Mesenchymal stem cell (in vitro differentiated cells and primary cell): ENCODE measurements around the gene DAND5.
A peak's percentile ranks its signal among the peaks of the same experiment; 100 is the strongest.

Experiments used
- DNase-seq: peaks from one replicate; pipeline ENCODE4 v3.0.0-alpha.2; 2013
- H2AFZ ChIP-seq: one replicate; pipeline ENCODE4 v1.6.1; 2013; ENCODE audit warnings: low read depth, mild to moderate bottlenecking, control low read depth, inconsistent platforms, low read length, moderate library complexity
- H2AK5ac ChIP-seq: 2 replicates; pipeline ENCODE4 v1.6.1; 2013; ENCODE audit warnings: low read length, moderate library complexity, mild to moderate bottlenecking, inconsistent platforms; ENCODE audit not compliant: severe bottlenecking
- H2BK120ac ChIP-seq: one replicate; pipeline ENCODE4 v1.6.1; 2013; ENCODE audit warnings: low read depth, mild to moderate bottlenecking, inconsistent platforms, low read length, moderate library complexity
- H2BK12ac ChIP-seq, 2 experiments: one replicate each; pipeline ENCODE4 v1.6.1; 2013; ENCODE audit warnings: inconsistent platforms in 2 of 2, low read length in 2 of 2, mild to moderate bottlenecking in 2 of 2, moderate library complexity in 2 of 2, control low read depth in 1 of 2
- H2BK15ac ChIP-seq: one replicate; pipeline ENCODE4 v1.6.1; 2013; ENCODE audit warnings: mild to moderate bottlenecking, low read depth, inconsistent platforms; ENCODE audit not compliant: poor library complexity, severe bottlenecking
- H2BK5ac ChIP-seq: 2 replicates; pipeline ENCODE4 v1.6.1; 2013; ENCODE audit warnings: low read depth, mild to moderate bottlenecking, low read length, control low read depth, inconsistent platforms; ENCODE audit not compliant: poor library complexity, severe bottlenecking
- H3K14ac ChIP-seq, 2 experiments: one replicate each; pipeline ENCODE4 v1.6.1; 2013; ENCODE audit warnings: inconsistent platforms in 2 of 2, low read length in 2 of 2, control low read depth in 1 of 2, mild to moderate bottlenecking in 1 of 2, moderate library complexity in 1 of 2
- H3K18ac ChIP-seq, 2 experiments: one replicate each; pipeline ENCODE4 v1.6.1; 2013; ENCODE audit warnings: inconsistent platforms in 2 of 2, low read length in 2 of 2, control low read depth in 1 of 2, low read depth in 1 of 2, mild to moderate bottlenecking in 1 of 2
- H3K23ac ChIP-seq, 2 experiments: one replicate each; pipeline ENCODE4 v1.6.1; 2013; ENCODE audit warnings: inconsistent platforms in 2 of 2, low read length in 2 of 2, mild to moderate bottlenecking in 2 of 2, moderate library complexity in 2 of 2, control low read depth in 1 of 2
- H3K27ac ChIP-seq: 2 replicates; pipeline ENCODE4 v1.5.1; 2013; ENCODE audit warnings: mild to moderate bottlenecking, moderate library complexity, low read length, control low read depth, inconsistent platforms; ENCODE audit not compliant: poor library complexity, severe bottlenecking
- H3K27me3 ChIP-seq, 2 experiments: 2 replicates each; pipeline versions ENCODE4 v1.6.1 to v1.7.0; 2013; ENCODE audit warnings: low read length in 2 of 2, mild to moderate bottlenecking in 2 of 2, moderate library complexity in 2 of 2, control low read depth in 1 of 2, inconsistent platforms in 1 of 2; ENCODE audit not compliant: control insufficient read depth in 1 of 2, insufficient read depth in 1 of 2
- H3K36me3 ChIP-seq, 2 experiments: 2 replicates each; pipeline versions ENCODE4 v1.6.1 to v1.7.0; 2013; ENCODE audit warnings: low read length in 2 of 2, control low read depth in 1 of 2, inconsistent platforms in 1 of 2, low read depth in 1 of 2, mild to moderate bottlenecking in 1 of 2; ENCODE audit not compliant: insufficient read depth in 2 of 2, control insufficient read depth in 1 of 2
- H3K4ac ChIP-seq, 2 experiments: one replicate each; pipeline ENCODE4 v1.6.1; 2013; ENCODE audit warnings: inconsistent platforms in 2 of 2, low read length in 2 of 2, mild to moderate bottlenecking in 2 of 2, moderate library complexity in 2 of 2, control low read depth in 1 of 2, low read depth in 1 of 2
- H3K4me1 ChIP-seq: 2 replicates; pipeline ENCODE4 v1.6.1; 2013; ENCODE audit warnings: low read depth, low read length, control low read depth; ENCODE audit not compliant: control insufficient read depth, insufficient read depth
- H3K4me2 ChIP-seq: 2 replicates; pipeline ENCODE4 v1.6.1; 2013; ENCODE audit warnings: low read length, mild to moderate bottlenecking, inconsistent platforms; ENCODE audit not compliant: poor library complexity, severe bottlenecking
- H3K4me3 ChIP-seq, 2 experiments: 2 replicates each; pipeline versions ENCODE4 v1.5.1 to v1.7.0; 2013; ENCODE audit warnings: low read length in 2 of 2, mild to moderate bottlenecking in 2 of 2, control low read depth in 1 of 2, low read depth in 1 of 2; ENCODE audit not compliant: insufficient read depth in 1 of 2
- H3K79me1 ChIP-seq: replicated peaks from 2 replicates; pipeline ENCODE4 v1.6.1; 2013; ENCODE audit warnings: mild to moderate bottlenecking, control low read depth, low read length, inconsistent platforms; ENCODE audit not compliant: poor library complexity, severe bottlenecking
- H3K9ac ChIP-seq: 2 replicates; pipeline ENCODE4 v1.7.0; 2013; ENCODE audit warnings: mild to moderate bottlenecking, low read length, moderate library complexity
- H3K9me3 ChIP-seq: 2 replicates; pipeline ENCODE4 v1.7.0; 2013; ENCODE audit warnings: mild to moderate bottlenecking, low read length; ENCODE audit not compliant: control insufficient read depth
- H4K8ac ChIP-seq: one replicate; pipeline ENCODE4 v1.6.1; 2013; ENCODE audit warnings: inconsistent platforms, mild to moderate bottlenecking, low read length, moderate library complexity
- H4K91ac ChIP-seq: one replicate; pipeline ENCODE4 v1.6.1; 2013; ENCODE audit warnings: mild to moderate bottlenecking, low read length, inconsistent platforms
- WGBS: methylation state at CpG from one replicate; pipeline ENCODE4 v1.1.7; 2013; ENCODE audit warnings: mixed read lengths; 5-methylcytosine and 5-hydroxymethylcytosine counted together
- small RNA-seq: library from polyadenylated mRNA; stranded (forward); fragments of <200 nt; extraction: miRNeasy Mini kit (QIAGEN cat#:217004); gene quantifications from one replicate; pipeline ENCODE3, GENCODE V24; 2013; ENCODE audit warnings: low read depth

DAND5 gene

DNA sequence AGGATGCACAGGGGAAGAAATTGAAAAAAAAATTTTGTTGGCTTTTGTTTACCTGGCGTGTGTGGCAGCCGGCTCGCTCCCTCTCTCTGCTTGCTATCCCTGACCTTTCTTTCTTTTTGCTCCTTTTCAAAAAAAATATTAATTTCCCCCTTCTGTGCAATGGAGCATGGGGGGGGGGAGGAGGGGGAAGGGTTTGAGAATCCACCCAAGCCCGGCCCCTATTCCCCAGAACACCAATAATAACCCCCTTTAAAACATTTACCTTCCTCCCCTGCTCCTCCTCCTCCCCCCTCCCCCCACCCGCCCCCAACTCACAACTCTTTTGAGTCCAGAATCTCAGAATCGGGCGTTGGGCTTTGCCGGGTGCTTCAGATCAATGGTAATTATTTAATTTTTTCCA is 54.3 kb downstream of the DAND5 start:
- Histone ChIP-seq H2BK15ac (no peak overlapping the region), H2AFZ (no peak overlapping the region), H3K27me3 (peaks cover 0 to 79% of the 10 kb centered on the region in 2 experiments), H3K79me1 (no peaks in the 10 kb centered on the region), H3K36me3 (peaks cover 0 to 28% of the 10 kb centered on the region in 2 experiments), H3K4me1 (peaks cover 20% of the 10 kb centered on the region), H3K9ac (peak overlapping the region; percentile 99), H2AK5ac (no peak overlapping the region), H3K4ac (no peak overlapping the region), H3K18ac (no peak overlapping the region), H2BK5ac (no peak overlapping the region), H3K9me3 (no peaks in the 10 kb centered on the region), H3K14ac (no peak overlapping the region), H4K8ac (no peak overlapping the region), H3K23ac (no peak overlapping the region), H2BK120ac (no peak overlapping the region), H3K4me3 (peak overlapping the region in 1 of 2 experiments; percentile 97), H3K27ac (no peak overlapping the region), H2BK12ac (no peak overlapping the region), H3K4me2 (no peak overlapping the region), H4K91ac (no peak overlapping the region)
- DNase-seq, result no peak
- no CpG with 5 or more reads among the region's 8 CpGs for WGBS

Small RNA genes lying within 50 kb of the gene (small RNA-seq; reads per million reads assigned to genes)
- 3.5 reads per million, percentile 27 among the genes with 10 or more reads in this experiment for gene MIR5695
- 9.5 reads per million, percentile 77 among the genes with 10 or more reads in this experiment for gene MIR6515
